HG03175 (cell line): ENCODE results near the gene PARK7.

Experiments used
- ATAC-seq: cut with Tn5 transposase; IDR thresholded peaks from one replicate; pipeline ENCODE4 v1.9.1; 2021; ENCODE audit warnings: mild to moderate bottlenecking, moderate library complexity; ENCODE audit not compliant: unreplicated experiment

PARK7 gene

GRCh38 chr1:8021676-8022266, 60.3 kb downstream of the PARK7 start:
- ATAC-seq = no peak

- ATAC-seq = no peak
Measured at GRCh38 chr1:8022395-8023286, 61.1 kb downstream of the PARK7 start.

GRCh38 chr1:8023287-8023994, 61.9 kb downstream of the PARK7 start:
- no peak for ATAC-seq

- no peak for ATAC-seq
Measured at GRCh38 chr1:8023995-8024313, 62.4 kb downstream of the PARK7 start.

DNA sequence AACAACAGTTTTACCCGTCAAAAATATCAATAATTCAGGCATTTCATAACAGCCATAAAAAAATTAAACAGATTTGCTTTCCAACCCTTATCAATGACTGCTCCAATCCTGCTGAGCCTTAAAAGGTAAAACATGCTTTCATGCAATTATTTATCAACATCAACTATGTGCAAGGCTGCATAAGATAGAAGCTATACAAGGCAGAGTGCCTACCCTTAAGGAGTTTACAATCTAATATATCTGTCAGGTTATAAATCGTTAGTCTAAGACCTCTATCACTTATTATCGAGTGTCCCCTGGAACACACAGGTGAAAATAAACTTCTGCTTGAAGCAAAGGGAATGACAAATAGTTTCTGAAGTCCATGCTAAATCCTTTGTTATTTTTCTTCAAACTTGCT, 62.8 kb downstream of the PARK7 start:
- ATAC-seq = no peak

GRCh38 chr1:8025061-8025670, 63.7 kb downstream of the PARK7 start:
- ATAC-seq = peak; percentile 3

- ATAC-seq = peak; percentile 8
Measured at GRCh38 chr1:8025671-8026144, 64.2 kb downstream of the PARK7 start.

- peak; percentile 86 for ATAC-seq
Measured at GRCh38 chr1:8026153-8026975, 64.9 kb downstream of the PARK7 start, which contains the start of gene ERRFI1. TSS of gene ERRFI1 (minus strand) at chr1:8026309. CDS start at chr1:8015619, 10,690 bp downstream.

DNA sequence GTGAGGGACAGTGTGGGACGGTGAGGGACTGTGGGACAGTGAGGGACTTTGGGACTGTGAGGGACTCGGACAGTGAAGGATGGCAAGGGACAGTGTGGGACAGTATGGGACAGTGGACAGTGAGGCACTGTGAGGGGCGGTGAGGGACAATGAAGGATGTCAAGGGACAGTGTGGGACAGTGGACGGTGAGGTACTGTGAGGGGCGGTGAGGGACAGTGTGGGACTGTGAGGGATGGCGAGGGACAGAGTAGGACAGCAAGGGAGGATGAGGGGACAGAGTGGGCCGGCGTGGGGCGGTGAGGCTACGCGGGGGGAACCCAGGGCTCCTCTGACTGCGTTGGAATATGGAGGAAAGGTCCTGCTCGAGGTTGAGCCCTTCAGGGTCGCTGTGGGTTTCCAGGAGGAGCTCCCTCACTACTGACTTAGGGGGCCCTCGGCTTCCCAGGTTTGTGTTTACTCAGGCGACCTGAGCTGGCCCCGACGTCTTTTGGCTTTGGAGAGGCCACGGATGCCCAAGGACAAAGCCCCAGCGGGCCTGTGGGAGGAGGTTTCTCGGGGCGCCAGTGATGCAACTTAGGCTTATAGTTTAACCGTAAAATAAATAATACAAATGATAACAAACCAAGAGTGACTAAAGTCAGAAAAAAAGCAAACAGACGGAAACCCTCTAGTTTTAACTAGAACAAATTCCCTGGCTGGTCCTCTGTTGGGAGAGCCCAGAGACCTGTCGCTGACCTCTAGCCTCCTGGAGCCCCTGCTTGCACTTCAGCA, 65.7 kb downstream of the PARK7 start:
- ATAC-seq = no peak

DNA sequence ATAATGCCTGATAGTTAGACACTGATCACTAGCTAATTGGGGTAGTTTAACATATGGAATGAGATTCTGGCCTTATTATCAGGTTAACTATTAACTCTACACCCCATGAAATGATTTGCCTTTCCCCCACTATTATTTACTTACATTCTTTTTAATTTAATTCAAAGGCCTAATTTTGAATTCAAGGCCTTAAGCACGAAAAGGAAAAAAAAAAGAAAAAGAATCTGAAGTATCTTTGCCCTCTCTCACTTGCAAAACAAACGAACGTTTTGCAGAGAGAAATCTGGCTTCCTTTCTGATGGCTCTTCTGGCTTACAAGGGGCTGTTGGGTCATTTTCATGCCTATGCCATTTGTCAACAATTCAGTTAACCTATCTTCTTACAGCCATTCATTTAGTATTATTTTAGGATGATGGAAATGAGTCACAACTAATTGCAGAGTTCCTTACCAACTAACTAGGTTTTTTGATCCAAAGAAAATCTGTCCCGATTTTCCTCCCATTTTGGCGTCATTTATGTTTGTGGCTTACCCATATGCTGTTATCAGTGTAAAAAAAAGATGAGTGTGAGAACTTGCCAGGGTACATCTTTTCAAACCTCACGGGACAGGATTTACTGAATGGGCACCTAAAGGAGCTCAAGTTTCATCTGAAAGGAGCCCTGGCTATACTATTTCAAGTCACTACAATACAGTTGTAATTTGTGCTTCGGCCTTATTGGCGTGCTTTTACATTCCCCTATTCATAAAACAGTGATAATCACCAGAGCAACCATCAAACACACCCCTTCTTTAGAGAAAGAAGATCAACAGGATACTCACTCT, 66.4 kb downstream of the PARK7 start:
- no peak for ATAC-seq

- ATAC-seq = no peak
Measured at GRCh38 chr1:8028571-8028910, 67.0 kb downstream of the PARK7 start.

DNA sequence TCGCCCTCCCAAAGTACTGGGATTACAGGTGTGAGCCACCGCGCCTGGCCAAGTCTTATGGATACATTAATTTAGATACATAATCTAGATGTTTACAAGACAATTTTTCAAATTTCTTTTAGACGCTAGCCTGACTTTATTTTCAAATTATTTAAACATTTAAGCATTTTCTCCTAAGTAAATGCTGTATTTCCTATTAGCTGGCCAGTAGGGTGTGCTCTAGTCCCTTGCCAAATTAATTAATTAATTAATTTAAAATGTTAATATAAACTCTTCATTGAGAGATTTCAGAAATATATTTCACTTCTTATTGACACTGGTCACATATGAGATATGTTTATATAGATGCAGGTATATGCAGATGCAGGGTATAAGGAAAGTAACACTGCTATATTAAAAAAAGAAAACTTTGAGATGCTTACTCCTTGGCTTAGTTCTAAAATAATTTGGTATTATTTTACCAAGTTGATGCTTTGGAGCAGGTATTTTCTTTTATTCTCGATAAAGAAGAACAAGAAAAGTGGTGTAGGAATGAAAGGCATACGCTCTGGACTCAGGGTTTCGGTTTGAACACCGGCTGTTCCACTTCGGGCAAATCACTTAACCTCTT, 69.8 kb downstream of the PARK7 start:
- no peak for ATAC-seq

DNA sequence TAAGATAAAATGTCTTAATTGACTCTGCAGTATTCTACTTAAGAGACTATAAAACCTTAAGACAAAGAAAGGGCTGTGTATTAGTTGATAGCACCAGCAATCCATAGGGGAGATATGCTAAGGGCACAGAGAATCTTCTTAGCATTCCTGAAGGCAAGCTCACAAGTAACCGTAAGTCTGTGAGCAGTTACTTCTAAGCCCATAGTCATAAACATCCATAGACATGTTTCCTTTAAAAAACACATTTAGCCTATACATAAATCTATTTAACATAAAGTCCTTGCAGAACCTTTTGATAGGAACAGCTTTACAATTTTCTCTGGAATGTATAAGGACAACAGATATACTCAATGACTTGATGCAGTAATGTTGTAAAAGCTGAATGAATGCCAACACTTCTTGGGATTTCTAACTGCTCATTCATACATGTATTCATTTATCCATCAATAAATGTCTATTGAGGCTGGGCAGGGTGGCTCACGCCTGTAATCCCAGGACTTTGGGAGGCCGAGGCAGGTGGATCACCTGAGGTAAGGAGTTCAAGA, 70.9 kb downstream of the PARK7 start:
- ATAC-seq = no peak

- no peak for ATAC-seq
Measured at GRCh38 chr1:8033322-8033721, 71.8 kb downstream of the PARK7 start.
